Astrocyte (in vitro differentiated cells and primary cell): ENCODE results near the gene ATP5MC2. TPM values are rescaled to one million over a fixed set of nuclear protein-coding genes. Genes with fewer than 3 reads are reported as not detected.

Experiments used
- DNase-seq: peaks from one replicate; pipeline ENCODE4 v3.0.0-alpha.2; 2010; ENCODE audit warnings: low read depth
- FAIRE-seq: peaks from 2 replicates; lab custom pipeline; 2011; peaks lifted over from hg19 to GRCh38; lab: Jason Lieb, UNC
- H2AFZ ChIP-seq: 2 replicates; pipeline ENCODE4 v1.6.0; 2012; ENCODE audit warnings: low read depth, low read length, inconsistent platforms
- H3K27ac ChIP-seq: 2 replicates; pipeline ENCODE4 v1.5.1; 2011; ENCODE audit warnings: low read depth, low read length, inconsistent platforms
- H3K27me3 ChIP-seq: 2 replicates; pipeline ENCODE4 v1.6.0; 2011; ENCODE audit warnings: low read length, inconsistent platforms; ENCODE audit not compliant: insufficient read depth
- H3K36me3 ChIP-seq: 2 replicates; pipeline ENCODE4 v1.5.1; 2011; ENCODE audit warnings: low read length, inconsistent platforms; ENCODE audit not compliant: insufficient read depth
- H3K4me1 ChIP-seq: 2 replicates; pipeline ENCODE4 v1.5.1; 2011; ENCODE audit warnings: low read length, inconsistent platforms; ENCODE audit not compliant: insufficient read depth
- H3K4me2 ChIP-seq: 2 replicates; pipeline ENCODE4 v1.6.0; 2012; ENCODE audit warnings: low read length, inconsistent platforms
- H3K4me3 ChIP-seq: 2 replicates; pipeline ENCODE4 v1.5.1; 2011; ENCODE audit warnings: low read depth, mild to moderate bottlenecking, low read length, inconsistent platforms; ENCODE audit not compliant: insufficient read depth
- H3K79me2 ChIP-seq: 2 replicates; pipeline ENCODE4 v1.6.0; 2012; ENCODE audit warnings: mild to moderate bottlenecking, low read length, inconsistent platforms; ENCODE audit not compliant: insufficient read depth
- H3K9ac ChIP-seq: 2 replicates; pipeline ENCODE4 v1.6.0; 2012; ENCODE audit warnings: mild to moderate bottlenecking, low read length, inconsistent platforms
- H3K9me3 ChIP-seq: 2 replicates; pipeline ENCODE4 v1.5.1; 2012; ENCODE audit warnings: low read depth, mild to moderate bottlenecking, low read length, inconsistent platforms; ENCODE audit not compliant: insufficient read depth
- H4K20me1 ChIP-seq: 2 replicates; pipeline ENCODE4 v1.6.0; 2012; ENCODE audit warnings: low read length, inconsistent platforms; ENCODE audit not compliant: insufficient read depth
- H3K27ac Mint-ChIP-seq: one replicate; pipeline ENCODE4 v1.8.0; 2021; ENCODE audit warnings: mild to moderate bottlenecking, mixed read lengths; ENCODE audit not compliant: unreplicated experiment
- H3K27me3 Mint-ChIP-seq: one replicate; pipeline ENCODE4 v1.8.0; 2021; ENCODE audit warnings: low read depth, mixed read lengths; ENCODE audit not compliant: unreplicated experiment
- H3K36me3 Mint-ChIP-seq: one replicate; pipeline ENCODE4 v1.8.0; 2021; ENCODE audit warnings: low read depth, mixed read lengths; ENCODE audit not compliant: unreplicated experiment
- H3K4me1 Mint-ChIP-seq: one replicate; pipeline ENCODE4 v1.8.0; 2021; ENCODE audit warnings: low read depth, mixed read lengths; ENCODE audit not compliant: unreplicated experiment
- H3K4me3 Mint-ChIP-seq: one replicate; pipeline ENCODE4 v1.8.0; 2021; ENCODE audit warnings: mild to moderate bottlenecking, moderate library complexity, mixed read lengths; ENCODE audit not compliant: unreplicated experiment
- H3K9me3 Mint-ChIP-seq: one replicate; pipeline ENCODE4 v1.8.0; 2021; ENCODE audit warnings: mild to moderate bottlenecking, mixed read lengths; ENCODE audit not compliant: unreplicated experiment
- EZH2 ChIP-seq: IDR thresholded peaks from 2 replicates; pipeline ENCODE4 v1.6.1; 2012; ENCODE audit warnings: mild to moderate bottlenecking, low read length, inconsistent platforms; ENCODE audit not compliant: insufficient read depth
- total RNA-seq: library from RNA; stranded (reverse); gene quantifications from 2 replicates; pipeline ENCODE4 v1.2.1, GENCODE V29; 2021
- TF ChIP-seq, protein P1 (sequence below): IDR thresholded peaks from 2 replicates; pipeline ENCODE4 v1.5.1; 2011; ENCODE audit warnings: low read depth, mild to moderate bottlenecking, inconsistent platforms, low read length, moderate library complexity; ENCODE audit not compliant: insufficient read depth

ATP5MC2 gene
- total RNA-seq, 1 donor from 2014 or later: 237 TPM

DNA sequence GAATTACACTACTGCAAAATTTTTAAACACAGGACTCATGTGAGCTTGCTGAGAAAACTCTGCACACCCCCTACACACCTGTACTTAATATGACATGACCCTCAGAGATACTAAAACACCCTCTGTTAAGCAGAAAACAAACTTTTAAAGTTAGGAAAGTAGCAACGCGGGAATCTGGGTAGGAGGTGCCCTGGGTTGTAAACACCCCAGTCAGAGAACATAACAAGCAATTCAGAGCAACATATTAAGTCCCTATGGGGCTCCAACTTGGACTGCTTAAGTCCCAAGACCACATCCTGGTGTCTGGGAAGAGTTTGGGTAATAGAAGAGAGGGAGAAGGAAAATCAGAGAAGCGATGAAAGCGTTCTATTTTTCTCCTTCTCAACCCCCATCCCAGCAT lies 50.9 kb downstream of the ATP5MC2 start:
- DNase-seq (no peak), FAIRE-seq (no peak)
- Mint-ChIP-seq H3K4me1 (peaks cover 13% of the 10 kb centered on the region), H3K27me3 (no peaks in the 10 kb centered on the region), H3K4me3 (peak overlapping the region; percentile 98), H3K36me3 (peaks cover 2% of the 10 kb centered on the region), H3K27ac (peak overlapping the region; percentile 99), H3K9me3 (peaks cover 3% of the 10 kb centered on the region)
- Histone ChIP-seq H3K4me1 (peaks cover 15% of the 10 kb centered on the region), H3K9me3 (no peaks in the 10 kb centered on the region), H3K4me3 (peak overlapping the region; percentile 81), H3K79me2 (peaks cover 56% of the 10 kb centered on the region), H3K27ac (peak overlapping the region; percentile 98), H2AFZ (no peak overlapping the region), H3K27me3 (no peaks in the 10 kb centered on the region), H3K36me3 (no peaks in the 10 kb centered on the region), H3K4me2 (peak overlapping the region; percentile 86), H4K20me1 (peaks cover 17% of the 10 kb centered on the region), H3K9ac (peak overlapping the region; percentile 97)
- TF ChIP-seq, protein P1, sequence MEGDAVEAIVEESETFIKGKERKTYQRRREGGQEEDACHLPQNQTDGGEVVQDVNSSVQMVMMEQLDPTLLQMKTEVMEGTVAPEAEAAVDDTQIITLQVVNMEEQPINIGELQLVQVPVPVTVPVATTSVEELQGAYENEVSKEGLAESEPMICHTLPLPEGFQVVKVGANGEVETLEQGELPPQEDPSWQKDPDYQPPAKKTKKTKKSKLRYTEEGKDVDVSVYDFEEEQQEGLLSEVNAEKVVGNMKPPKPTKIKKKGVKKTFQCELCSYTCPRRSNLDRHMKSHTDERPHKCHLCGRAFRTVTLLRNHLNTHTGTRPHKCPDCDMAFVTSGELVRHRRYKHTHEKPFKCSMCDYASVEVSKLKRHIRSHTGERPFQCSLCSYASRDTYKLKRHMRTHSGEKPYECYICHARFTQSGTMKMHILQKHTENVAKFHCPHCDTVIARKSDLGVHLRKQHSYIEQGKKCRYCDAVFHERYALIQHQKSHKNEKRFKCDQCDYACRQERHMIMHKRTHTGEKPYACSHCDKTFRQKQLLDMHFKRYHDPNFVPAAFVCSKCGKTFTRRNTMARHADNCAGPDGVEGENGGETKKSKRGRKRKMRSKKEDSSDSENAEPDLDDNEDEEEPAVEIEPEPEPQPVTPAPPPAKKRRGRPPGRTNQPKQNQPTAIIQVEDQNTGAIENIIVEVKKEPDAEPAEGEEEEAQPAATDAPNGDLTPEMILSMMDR: no peak
- no peak for TF ChIP-seq EZH2

DNA sequence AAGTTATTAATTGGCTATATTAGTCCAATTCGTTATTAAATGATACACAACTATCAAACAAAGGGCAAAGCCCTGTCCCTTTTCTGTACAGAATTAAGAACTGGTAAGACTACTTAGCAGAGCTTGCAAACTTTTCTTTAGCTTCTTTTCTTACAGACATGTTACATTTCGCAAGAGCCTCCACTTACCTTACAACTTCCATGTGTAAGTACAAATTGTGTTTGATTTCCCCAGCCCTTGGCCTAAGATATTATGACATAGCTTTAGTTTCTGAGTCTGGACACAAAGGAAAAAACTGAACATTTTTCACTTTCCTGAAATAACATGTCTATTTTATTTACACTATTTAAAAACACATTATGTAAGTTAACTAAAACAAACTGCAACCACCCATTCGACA lies 51.4 kb downstream of the ATP5MC2 start:
- no peaks in the 10 kb centered on the region for H3K27me3 ChIP-seq
- peaks cover 15% of the 10 kb centered on the region for H3K4me1 ChIP-seq
- no peaks in the 10 kb centered on the region for H3K9me3 ChIP-seq
- H3K36me3 ChIP-seq: no peaks in the 10 kb centered on the region
- TF ChIP-seq, protein P1: no peak
- TF ChIP-seq EZH2: no peak
- H3K4me3 Mint-ChIP-seq: peak overlapping the region; percentile 98
- peaks cover 61% of the 10 kb centered on the region for H3K79me2 ChIP-seq
- H3K27ac ChIP-seq: no peak overlapping the region
- peak overlapping the region; percentile 19 for H3K27ac Mint-ChIP-seq
- peak overlapping the region; percentile 81 for H3K4me3 ChIP-seq
- H3K4me2 ChIP-seq: peak overlapping the region; percentile 86
- DNase-seq (no peak), FAIRE-seq (no peak)
- H3K9ac ChIP-seq: peak overlapping the region; percentile 97
- no peaks in the 10 kb centered on the region for H3K27me3 Mint-ChIP-seq
- peaks cover 13% of the 10 kb centered on the region for H3K4me1 Mint-ChIP-seq
- H2AFZ ChIP-seq: no peak overlapping the region
- H4K20me1 ChIP-seq: peaks cover 22% of the 10 kb centered on the region
- no peaks in the 10 kb centered on the region for H3K9me3 Mint-ChIP-seq
- H3K36me3 Mint-ChIP-seq: peaks cover 2% of the 10 kb centered on the region

DNA sequence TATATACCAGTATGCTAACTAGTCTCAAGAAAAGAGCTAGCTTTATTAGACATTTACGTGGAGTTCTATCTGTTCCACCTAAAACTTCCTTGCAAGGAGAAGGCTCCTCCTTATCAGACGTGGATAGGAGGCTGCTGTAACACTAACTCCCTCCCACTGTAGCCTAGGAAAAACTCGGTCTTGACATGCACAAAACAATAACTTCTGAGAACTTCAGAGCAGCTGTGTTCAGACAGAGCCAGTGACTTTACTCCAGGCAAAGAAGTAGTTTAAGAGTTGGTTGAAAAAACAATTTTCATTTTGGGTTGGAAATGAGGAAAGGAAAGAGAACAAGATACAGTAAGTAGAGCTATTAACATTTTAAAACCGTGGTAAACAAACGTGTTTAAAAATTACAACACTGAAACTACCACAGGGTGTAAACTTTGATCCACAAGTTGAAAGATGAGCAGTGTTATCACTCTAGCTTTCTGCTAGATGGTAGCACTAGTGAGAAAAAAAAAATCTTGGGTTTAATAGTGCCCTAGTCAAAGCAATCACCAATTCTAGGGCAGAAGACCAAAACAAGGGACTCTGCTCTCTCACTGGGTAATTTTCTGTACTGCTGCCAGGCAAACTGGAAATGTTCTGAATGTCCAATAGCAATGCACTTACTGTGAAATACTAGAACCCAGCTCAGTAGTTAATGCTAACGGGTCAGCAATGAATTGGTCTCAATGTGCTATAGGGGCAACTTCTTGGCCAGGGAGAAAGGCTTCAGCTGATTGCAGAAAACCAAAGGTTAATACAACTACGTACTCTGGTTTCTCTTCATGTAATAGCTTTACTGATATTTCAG lies 52.1 kb downstream of the ATP5MC2 start:
- Mint-ChIP-seq H3K4me3 (peak overlapping the region; percentile 98), H3K36me3 (peaks cover 2% of the 10 kb centered on the region), H3K9me3 (no peaks in the 10 kb centered on the region), H3K4me1 (peaks cover 13% of the 10 kb centered on the region), H3K27me3 (no peaks in the 10 kb centered on the region), H3K27ac (no peak overlapping the region)
- H3K79me2 ChIP-seq: peaks cover 68% of the 10 kb centered on the region
- H3K27me3 ChIP-seq: no peaks in the 10 kb centered on the region
- no peak overlapping the region for H3K27ac ChIP-seq
- FAIRE-seq (no peak), DNase-seq (peak; percentile 59)
- no peaks in the 10 kb centered on the region for H3K36me3 ChIP-seq
- peaks cover 15% of the 10 kb centered on the region for H3K4me1 ChIP-seq
- no peaks in the 10 kb centered on the region for H3K9me3 ChIP-seq
- H3K4me3 ChIP-seq: peak overlapping the region; percentile 81
- H4K20me1 ChIP-seq: peaks cover 29% of the 10 kb centered on the region
- TF ChIP-seq, protein P1: no peak
- TF ChIP-seq EZH2: no peak
- H3K9ac ChIP-seq: peak overlapping the region; percentile 97
- no peak overlapping the region for H2AFZ ChIP-seq
- peak overlapping the region; percentile 86 for H3K4me2 ChIP-seq
